ENCODE measurements around the gene MAP4K4. TPM values are rescaled to one million over a fixed set of nuclear protein-coding genes. Genes with fewer than 3 reads are reported as not detected.

The MAP4K4 gene
- total RNA-seq, 1 donor from 2014 or later = 91.9 TPM

GRCh38 chr2:101899871-101900270 lies 202.4 kb downstream of the MAP4K4 start:
- Mint-ChIP-seq H3K9me3 (peaks cover 4% of the 10 kb centered on the region), H3K4me1 (no peaks in the 10 kb centered on the region), H3K4me3 (no peak overlapping the region), H3K36me3 (peaks cover 22% of the 10 kb centered on the region), H3K27ac (no peak overlapping the region), H3K27me3 (ENCODE audit: insufficient read depth, low read depth) (no peaks in the 10 kb centered on the region)
- no peaks in the 10 kb centered on the region for H3K36me3 ChIP-seq
- no peak overlapping the region for H3K4me3 ChIP-seq
- TF ChIP-seq EZH2phosphoT487 (IDR thresholded peaks at IDR 0.05) = no peak
- no peak for TF ChIP-seq EZH2 (IDR thresholded peaks at IDR 0.05)
- TF ChIP-seq CTCF (IDR thresholded peaks at IDR 0.05) = no peak
- no peaks in the 10 kb centered on the region for H3K27me3 ChIP-seq
- H3K79me2 ChIP-seq (ENCODE audit: low read depth) = no peaks in the 10 kb centered on the region
- no peak overlapping the region for H3K27ac ChIP-seq
- H3K4me1 ChIP-seq = peaks cover under 1% of the 10 kb centered on the region
- no peak overlapping the region for H3K4me2 ChIP-seq
- H3F3A ChIP-seq (ENCODE audit: low read depth) = no peaks in the 10 kb centered on the region
- no peak for DNase-seq (ENCODE audit: low spot score)
- no peaks in the 10 kb centered on the region for H3K9me3 ChIP-seq (ENCODE audit: low read depth)
- H2AFZ ChIP-seq (replicated peaks) = no peak overlapping the region
- H3K9ac ChIP-seq = no peak overlapping the region
- H4K20me1 ChIP-seq (ENCODE audit: low read depth) = no peaks in the 10 kb centered on the region

GRCh38 chr2:101900375-101900774 lies 202.9 kb downstream of the MAP4K4 start:
- Histone ChIP-seq H3K4me3 (no peak overlapping the region), H3K27ac (no peak overlapping the region), H3K4me2 (no peak overlapping the region), H2AFZ (replicated peaks) (no peak overlapping the region), H3K9ac (no peak overlapping the region), H3K79me2 (ENCODE audit: low read depth) (no peaks in the 10 kb centered on the region), H3K9me3 (ENCODE audit: low read depth) (no peaks in the 10 kb centered on the region), H3K27me3 (no peaks in the 10 kb centered on the region), H4K20me1 (ENCODE audit: low read depth) (no peaks in the 10 kb centered on the region), H3F3A (ENCODE audit: low read depth) (no peaks in the 10 kb centered on the region), H3K4me1 (peaks cover 5% of the 10 kb centered on the region), H3K36me3 (no peaks in the 10 kb centered on the region)
- peaks cover 17% of the 10 kb centered on the region for H3K36me3 Mint-ChIP-seq
- no peaks in the 10 kb centered on the region for H3K27me3 Mint-ChIP-seq (ENCODE audit: insufficient read depth, low read depth)
- DNase-seq (ENCODE audit: low spot score) = no peak
- H3K4me1 Mint-ChIP-seq = no peaks in the 10 kb centered on the region
- TF ChIP-seq CTCF (IDR thresholded peaks at IDR 0.05) (no peak), EZH2phosphoT487 (IDR thresholded peaks at IDR 0.05) (no peak)
- H3K4me3 Mint-ChIP-seq = no peak overlapping the region
- no peak overlapping the region for H3K27ac Mint-ChIP-seq
- H3K9me3 Mint-ChIP-seq = peaks cover 4% of the 10 kb centered on the region

- Mint-ChIP-seq H3K9me3 (peaks cover 4% of the 10 kb centered on the region), H3K4me1 (no peaks in the 10 kb centered on the region)
- DNase-seq (ENCODE audit: low spot score) = no peak
Measured at GRCh38 chr2:101901241-101901640, 203.7 kb downstream of the MAP4K4 start.

More at GRCh38 chr2:101901241-101901640, 203.7 kb downstream of the MAP4K4 start:
- H3K9ac ChIP-seq = no peak overlapping the region
- no peaks in the 10 kb centered on the region for H3F3A ChIP-seq (ENCODE audit: low read depth)
- no peak overlapping the region for H3K4me3 ChIP-seq
- peaks cover 5% of the 10 kb centered on the region for H3K4me1 ChIP-seq
- H3K27ac Mint-ChIP-seq = no peak overlapping the region
- no peaks in the 10 kb centered on the region for H3K36me3 ChIP-seq
- no peak overlapping the region for H3K4me3 Mint-ChIP-seq
- H2AFZ ChIP-seq (replicated peaks) = no peak overlapping the region
- peaks cover 13% of the 10 kb centered on the region for H3K36me3 Mint-ChIP-seq
- H3K27ac ChIP-seq = no peak overlapping the region
- TF ChIP-seq CTCF (IDR thresholded peaks at IDR 0.05) (no peak), EZH2phosphoT487 (IDR thresholded peaks at IDR 0.05) (no peak), EZH2 (IDR thresholded peaks at IDR 0.05) (no peak)
- no peaks in the 10 kb centered on the region for H3K27me3 Mint-ChIP-seq (ENCODE audit: insufficient read depth, low read depth)
- no peaks in the 10 kb centered on the region for H3K9me3 ChIP-seq (ENCODE audit: low read depth)
- no peaks in the 10 kb centered on the region for H4K20me1 ChIP-seq (ENCODE audit: low read depth)
- no peak overlapping the region for H3K4me2 ChIP-seq
- H3K79me2 ChIP-seq (ENCODE audit: low read depth) = no peaks in the 10 kb centered on the region
- no peaks in the 10 kb centered on the region for H3K27me3 ChIP-seq

Measured in neural progenitor cell (in vitro differentiated cells).